Suprapubic skin (tissue), 4 donors: Measurements from ENCODE around the gene LCN10. TPM values are rescaled to one million over a fixed set of nuclear protein-coding genes. Genes with fewer than 3 reads are reported as not detected.
A peak's percentile ranks its signal among the peaks of the same experiment; 100 is the strongest.

ENCODE experiments used
- DNase-seq, 2 donors: peaks; one replicate each; pipeline ENCODE4 v3.0.0-alpha.2; 2019; ENCODE audit warnings: low spot score in 2 of 2
- H3K27ac ChIP-seq: fragments of 200-600 bp; sonication (generic); one replicate; pipeline ENCODE4 v1.5.1; 2019
- H3K27me3 ChIP-seq: fragments of 200-600 bp; sonication (generic); one replicate; pipeline ENCODE4 v1.5.1; 2019
- H3K36me3 ChIP-seq: fragments of 200-600 bp; sonication (generic); one replicate; pipeline ENCODE4 v1.5.1; 2019
- H3K4me1 ChIP-seq: fragments of 200-600 bp; sonication (generic); one replicate; pipeline ENCODE4 v1.5.1; 2019
- H3K4me3 ChIP-seq: fragments of 200-600 bp; sonication (generic); one replicate; pipeline ENCODE4 v1.5.1; 2019; ENCODE audit warnings: mild to moderate bottlenecking
- H3K9me3 ChIP-seq: fragments of 200-600 bp; sonication (generic); one replicate; pipeline ENCODE4 v1.5.1; 2019
- CTCF ChIP-seq, 2 donors: fragments of 200-600 bp in 1 of 2; fragments of 450-650 bp in 1 of 2; sonication (generic) in 1 of 2; IDR thresholded peaks; one replicate each; pipeline ENCODE4 v1.5.1; 2016 to 2019; ENCODE audit warnings: antibody characterized with exemption in 2 of 2, mild to moderate bottlenecking in 1 of 2, moderate library complexity in 1 of 2
- EP300 ChIP-seq: sonication (generic); formaldehyde crosslinking; IDR thresholded peaks from one replicate; pipeline ENCODE4 v1.6.1; 2017; ENCODE audit warnings: antibody characterized with exemption
- POLR2A ChIP-seq, 2 donors: fragments of 450-650 bp; IDR thresholded peaks; one replicate each; pipeline ENCODE4 v1.6.1; 2017; ENCODE audit warnings: antibody characterized with exemption in 2 of 2, mild to moderate bottlenecking in 2 of 2, moderate library complexity in 2 of 2
- POLR2AphosphoS5 ChIP-seq, 3 donors: sonication (generic); formaldehyde crosslinking; IDR thresholded peaks; one replicate each; pipeline ENCODE4 v1.6.1; 2017; ENCODE audit warnings: antibody characterized with exemption in 3 of 3
- WGBS: methylation state at CpG from one replicate; pipeline ENCODE4 v1.1.5; 2018; 5-methylcytosine and 5-hydroxymethylcytosine counted together
- total RNA-seq, 4 donors: library from RNA; depleted of rRNA; stranded (reverse); fragments of >200 nt; gene quantifications; one replicate each; pipeline ENCODE4 v1.1.0, GENCODE V29; 2016

Gene LCN10
- total RNA-seq, 4 donors from 2014 or later: 0.32 to 3.5 (median 2.8) TPM; not detected in 1

GRCh38 chr9:136725612-136726011 is 17.1 kb downstream of the LCN10 start:
- TF ChIP-seq POLR2AphosphoS5 (IDR thresholded peaks at IDR 0.05) (no peak), CTCF (IDR thresholded peaks at IDR 0.05) (no peak), EP300 (no peak), POLR2A (IDR thresholded peaks at IDR 0.05) (no peak)
- Histone ChIP-seq H3K9me3 (no peaks in the 10 kb centered on the region), H3K4me3 (peak overlapping the region; percentile 92), H3K36me3 (peaks cover 48% of the 10 kb centered on the region), H3K27me3 (no peaks in the 10 kb centered on the region), H3K27ac (peak overlapping the region; percentile 49), H3K4me1 (peaks cover 75% of the 10 kb centered on the region)
- 62% methylated on average over 10 of the region's 10 CpGs for WGBS
- no peak for DNase-seq

GRCh38 chr9:136724772-136725171 is 18.0 kb downstream of the LCN10 start:
- Histone ChIP-seq H3K27ac (no peak overlapping the region), H3K27me3 (no peaks in the 10 kb centered on the region), H3K9me3 (no peaks in the 10 kb centered on the region), H3K4me1 (peaks cover 82% of the 10 kb centered on the region), H3K36me3 (peaks cover 48% of the 10 kb centered on the region), H3K4me3 (no peak overlapping the region)
- TF ChIP-seq CTCF (IDR thresholded peaks at IDR 0.05) (no peak), POLR2A (IDR thresholded peaks at IDR 0.05) (no peak), POLR2AphosphoS5 (IDR thresholded peaks at IDR 0.05) (no peak), EP300 (no peak)
- 71% methylated on average over 7 of the region's 7 CpGs for WGBS
- no peak for DNase-seq

GRCh38 chr9:136723989-136724388 is 18.8 kb downstream of the LCN10 start:
- TF ChIP-seq EP300 (no peak), CTCF (IDR thresholded peaks at IDR 0.05) (no peak), POLR2AphosphoS5 (IDR thresholded peaks at IDR 0.05) (no peak), POLR2A (IDR thresholded peaks at IDR 0.05) (no peak)
- Histone ChIP-seq H3K4me3 (no peak overlapping the region), H3K9me3 (no peaks in the 10 kb centered on the region), H3K27me3 (no peaks in the 10 kb centered on the region), H3K36me3 (peaks cover 48% of the 10 kb centered on the region), H3K4me1 (peaks cover 83% of the 10 kb centered on the region), H3K27ac (no peak overlapping the region)
- WGBS: 97% methylated on average over 8 of the region's 8 CpGs
- DNase-seq: no peak

GRCh38 chr9:136723362-136723976 is 19.3 kb downstream of the LCN10 start:
- TF ChIP-seq POLR2A (IDR thresholded peaks at IDR 0.05) (no peak), CTCF (IDR thresholded peaks at IDR 0.05) (no peak), POLR2AphosphoS5 (IDR thresholded peaks at IDR 0.05) (no peak), EP300 (no peak)
- DNase-seq: no peak
- no peak overlapping the region for H3K4me3 ChIP-seq
- peaks cover 78% of the 10 kb centered on the region for H3K4me1 ChIP-seq
- WGBS: 89% methylated on average over 3 of the region's 32 CpGs
- no peaks in the 10 kb centered on the region for H3K27me3 ChIP-seq
- peaks cover 48% of the 10 kb centered on the region for H3K36me3 ChIP-seq
- no peaks in the 10 kb centered on the region for H3K9me3 ChIP-seq
- no peak overlapping the region for H3K27ac ChIP-seq

- Histone ChIP-seq H3K9me3 (no peaks in the 10 kb centered on the region), H3K4me3 (no peak overlapping the region), H3K4me1 (peaks cover 74% of the 10 kb centered on the region), H3K27me3 (no peaks in the 10 kb centered on the region), H3K36me3 (peaks cover 48% of the 10 kb centered on the region), H3K27ac (no peak overlapping the region)
- TF ChIP-seq POLR2AphosphoS5 (IDR thresholded peaks at IDR 0.05) (no peak), POLR2A (IDR thresholded peaks at IDR 0.05) (no peak), CTCF (IDR thresholded peaks at IDR 0.05) (no peak), EP300 (no peak)
- DNase-seq: no peak
- 86% methylated on average over 22 of the region's 24 CpGs for WGBS
These were observed 19.8 kb downstream of the LCN10 start for GRCh38 chr9:136722969-136723356.
